Smooth muscle cell (in vitro differentiated cells): ENCODE results near the gene ATN1. TPM values are rescaled to one million over a fixed set of nuclear protein-coding genes. Genes with fewer than 3 reads are reported as not detected.

Experiments used
- DNase-seq: peaks from one replicate; lab custom pipeline; 2025; ENCODE audit not compliant: unreplicated experiment; lab: John Stamatoyannopoulos, UW
- H2AFZ ChIP-seq: fragments of 200-600 bp; sonication (generic); 2 replicates; pipeline ENCODE4 v1.6.0; 2016; ENCODE audit warnings: antibody characterized with exemption, low read depth, mild to moderate bottlenecking
- H3F3A ChIP-seq: fragments of 200-600 bp; sonication (generic); 2 replicates; pipeline ENCODE4 v1.6.0; 2017; ENCODE audit warnings: antibody characterized with exemption, low read depth
- H3K27ac ChIP-seq: fragments of 200-600 bp; sonication (generic); 2 replicates; pipeline ENCODE4 v1.5.1; 2016; ENCODE audit warnings: low read depth, mild to moderate bottlenecking
- H3K27me3 ChIP-seq: fragments of 200-600 bp; sonication (generic); 2 replicates; pipeline ENCODE4 v1.6.1; 2016; ENCODE audit warnings: low read depth, mild to moderate bottlenecking
- H3K36me3 ChIP-seq: fragments of 200-600 bp; sonication (generic); 2 replicates; pipeline ENCODE4 v1.5.1; 2016; ENCODE audit warnings: low read depth
- H3K4me1 ChIP-seq: fragments of 200-600 bp; sonication (generic); 2 replicates; pipeline ENCODE4 v1.5.1; 2016; ENCODE audit warnings: low read depth
- H3K4me2 ChIP-seq: fragments of 200-600 bp; sonication (generic); 2 replicates; pipeline ENCODE4 v1.6.0; 2016; ENCODE audit warnings: mild to moderate bottlenecking
- H3K4me3 ChIP-seq: fragments of 200-600 bp; sonication (generic); 2 replicates; pipeline ENCODE4 v1.5.1; 2016; ENCODE audit warnings: mild to moderate bottlenecking
- H3K79me2 ChIP-seq: fragments of 200-600 bp; sonication (generic); 2 replicates; pipeline ENCODE4 v1.6.0; 2016; ENCODE audit warnings: low read depth, mild to moderate bottlenecking
- H3K9ac ChIP-seq: fragments of 200-600 bp; sonication (generic); 2 replicates; pipeline ENCODE4 v1.6.0; 2016; ENCODE audit warnings: low read depth
- H3K9me3 ChIP-seq: fragments of 200-600 bp; sonication (generic); replicated peaks from 2 replicates; pipeline ENCODE4 v1.5.1; 2016; ENCODE audit warnings: low read depth
- H4K20me1 ChIP-seq: fragments of 200-600 bp; sonication (generic); 2 replicates; pipeline ENCODE4 v1.6.0; 2016; ENCODE audit warnings: low read depth
- CTCF ChIP-seq: fragments of 200-600 bp; sonication (generic); IDR thresholded peaks from 2 replicates; pipeline ENCODE4 v1.5.1; 2017; ENCODE audit warnings: borderline replicate concordance, mild to moderate bottlenecking, antibody characterized with exemption; ENCODE audit not compliant: insufficient read depth, poor library complexity, severe bottlenecking
- WGBS: methylation state at CpG from one replicate; pipeline ENCODE4 v1.1.7; 2016; ENCODE audit warnings: low lambda C conversion rate; 5-methylcytosine and 5-hydroxymethylcytosine counted together
- polyA plus RNA-seq: library from polyadenylated mRNA; unstranded; fragments of >200 nt; fragmentation: Nextera tagmentation; extraction: Ambion mirVana; gene quantifications from 2 replicates; pipeline ENCODE4 v1.2.1, GENCODE V29; 2016
- total RNA-seq: library from RNA; depleted of rRNA; stranded (reverse); fragments of >200 nt; gene quantifications from 2 replicates; pipeline ENCODE4 v1.2.3, GENCODE V29; 2014

Gene ATN1
- total and polyA plus RNA-seq, 2 experiments from 2014 or later, result 28.8 to 30.4 TPM

DNA sequence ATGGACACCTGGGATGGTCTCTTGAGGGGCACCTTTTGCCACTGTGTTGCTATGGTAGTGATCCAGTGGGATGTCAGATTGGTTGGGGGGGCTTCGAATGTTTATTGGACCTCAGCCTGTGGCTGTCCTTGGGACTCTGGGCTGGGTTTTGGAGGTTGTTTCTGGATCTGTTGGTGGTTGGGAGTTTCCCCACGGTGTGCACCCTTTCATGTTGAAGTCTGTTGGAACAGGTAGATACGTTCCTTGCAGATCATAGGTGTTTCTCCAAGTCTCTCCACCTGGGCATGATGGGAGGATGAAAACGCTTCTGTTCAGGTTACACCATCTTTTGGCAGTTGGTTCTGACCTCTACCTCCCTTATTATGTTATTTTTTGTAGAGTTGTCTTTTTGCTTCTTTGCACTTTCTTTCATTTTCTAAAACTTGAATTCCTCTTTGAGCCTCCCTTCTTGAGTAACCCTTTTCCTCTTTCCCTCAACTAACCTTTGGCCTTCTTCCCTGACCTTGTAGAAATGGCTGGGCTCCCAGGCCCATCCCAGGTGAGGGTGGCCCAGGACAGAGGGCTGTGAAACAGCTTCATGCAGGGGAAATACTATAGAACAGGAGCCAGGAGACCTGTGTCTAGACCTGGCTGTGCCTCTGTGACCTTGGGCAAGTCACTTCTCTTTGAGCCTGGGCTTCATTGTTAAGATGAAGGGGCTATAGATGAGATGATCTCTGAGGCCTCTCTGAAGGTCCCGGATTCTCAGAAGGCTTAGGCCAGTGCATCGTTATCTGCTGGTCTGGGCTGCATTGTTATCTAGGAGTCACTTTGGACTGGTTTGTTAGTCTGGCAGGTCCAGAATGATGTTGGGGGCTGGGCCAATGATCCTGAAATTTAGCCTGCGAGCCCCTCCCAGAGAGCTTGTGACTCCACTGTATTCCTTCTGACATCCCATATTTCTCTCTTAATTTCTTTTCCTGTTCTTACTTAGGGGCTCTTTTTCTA is 2.0 kb downstream of the ATN1 start:
- Histone ChIP-seq H3K4me3 (peak overlapping the region; percentile 98), H3K36me3 (no peaks in the 10 kb centered on the region), H4K20me1 (peaks cover 58% of the 10 kb centered on the region), H3K4me2 (peak overlapping the region; percentile 99), H3K4me1 (peaks cover 38% of the 10 kb centered on the region), H3K27me3 (no peaks in the 10 kb centered on the region), H2AFZ (no peak overlapping the region), H3K9me3 (no peaks in the 10 kb centered on the region), H3F3A (peaks cover 26% of the 10 kb centered on the region), H3K79me2 (peaks cover 75% of the 10 kb centered on the region), H3K27ac (peak overlapping the region; percentile 67), H3K9ac (peak overlapping the region; percentile 90)
- WGBS, result 52% methylated on average over 7 of the region's 7 CpGs
- TF ChIP-seq CTCF, result no peak
- no peak for DNase-seq

- Histone ChIP-seq H2AFZ (no peak overlapping the region), H3K36me3 (no peaks in the 10 kb centered on the region), H3K4me1 (peaks cover 20% of the 10 kb centered on the region), H3K9ac (no peak overlapping the region), H3K4me2 (no peak overlapping the region), H3F3A (peaks cover 42% of the 10 kb centered on the region), H4K20me1 (peaks cover 58% of the 10 kb centered on the region), H3K27me3 (no peaks in the 10 kb centered on the region), H3K27ac (peak overlapping the region; percentile 40), H3K79me2 (peaks cover 65% of the 10 kb centered on the region), H3K4me3 (no peak overlapping the region), H3K9me3 (no peaks in the 10 kb centered on the region)
- 86% methylated on average over 1 of the region's 1 CpG for WGBS
- DNase-seq, result no peak
- TF ChIP-seq CTCF, result no peak
Observed at GRCh38 chr12:6932766-6933165, 5.0 kb downstream of the ATN1 start.

DNA sequence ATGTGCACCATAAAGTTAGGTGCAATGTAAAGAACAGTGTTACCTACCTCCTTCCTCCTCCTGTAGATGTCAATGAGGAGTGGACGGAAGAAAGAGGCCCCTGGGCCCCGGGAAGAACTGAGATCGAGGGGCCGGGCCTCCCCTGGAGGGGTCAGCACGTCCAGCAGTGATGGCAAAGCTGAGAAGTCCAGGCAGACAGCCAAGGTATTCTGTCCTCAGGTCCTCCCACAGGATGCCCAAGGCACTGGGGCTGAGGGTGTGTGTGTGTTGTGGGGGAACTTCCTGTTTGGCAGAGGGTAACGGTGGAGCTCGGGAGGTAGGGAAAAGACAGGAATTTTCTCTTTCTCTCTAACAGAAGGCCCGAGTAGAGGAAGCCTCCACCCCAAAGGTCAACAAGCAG is 6.4 kb downstream of the ATN1 start:
- peaks cover 53% of the 10 kb centered on the region for H3K79me2 ChIP-seq
- TF ChIP-seq CTCF, result no peak
- peak overlapping the region; percentile 40 for H3K27ac ChIP-seq
- H3F3A ChIP-seq, result peaks cover 46% of the 10 kb centered on the region
- no peak for DNase-seq
- no peak overlapping the region for H2AFZ ChIP-seq
- no peaks in the 10 kb centered on the region for H3K27me3 ChIP-seq
- no peak overlapping the region for H3K4me3 ChIP-seq
- H3K4me2 ChIP-seq, result no peak overlapping the region
- 93% methylated on average over 8 of the region's 8 CpGs for WGBS
- H3K9ac ChIP-seq, result no peak overlapping the region
- peaks cover 24% of the 10 kb centered on the region for H3K4me1 ChIP-seq
- no peaks in the 10 kb centered on the region for H3K36me3 ChIP-seq
- H3K9me3 ChIP-seq, result no peaks in the 10 kb centered on the region
- H4K20me1 ChIP-seq, result peaks cover 55% of the 10 kb centered on the region
